Umbilical cord (tissue), 2 donors: ENCODE results near the gene KANSL2. TPM values are rescaled to one million over a fixed set of nuclear protein-coding genes. Genes with fewer than 3 reads are reported as not detected.
"Not testable (repeated sequence)": the region's sequence is repeated elsewhere in the genome, so short reads cannot be mapped to it uniquely, and the experiment has no call there.

ENCODE experiments used
- DNase-seq: peaks from one replicate; pipeline ENCODE4 v3.0.0-alpha.2; 2015; ENCODE audit warnings: low spot score
- total RNA-seq: library from RNA; depleted of rRNA; stranded (reverse); fragments of >200 nt; gene quantifications from one replicate; pipeline ENCODE4 v1.2.3, GENCODE V29; 2014; ENCODE audit warnings: low replicate concordance; ENCODE audit not compliant: insufficient read depth

The KANSL2 gene
- total RNA-seq, 1 donor from 2014 or later: 64.3 TPM

DNA sequence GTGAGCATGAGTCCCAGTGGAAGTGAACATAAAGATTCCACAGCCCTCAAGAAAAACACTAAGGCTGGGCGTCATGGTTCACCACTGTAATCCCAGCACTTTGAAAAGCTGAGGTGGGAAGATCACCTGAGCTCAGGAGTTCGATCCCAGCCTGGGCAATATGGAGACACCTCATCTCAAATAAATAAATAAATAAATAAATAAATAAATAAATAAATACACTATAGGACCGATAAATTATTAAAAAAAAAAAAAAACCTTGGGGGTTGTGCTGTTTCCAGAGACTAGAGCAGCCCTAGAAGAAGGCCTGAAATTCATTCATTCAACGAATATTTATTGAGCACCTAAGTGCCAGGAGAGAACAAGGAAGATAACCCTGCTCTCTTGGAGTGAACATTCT, 1.5 kb upstream of the KANSL2 start:
- DNase-seq: no peak

DNA sequence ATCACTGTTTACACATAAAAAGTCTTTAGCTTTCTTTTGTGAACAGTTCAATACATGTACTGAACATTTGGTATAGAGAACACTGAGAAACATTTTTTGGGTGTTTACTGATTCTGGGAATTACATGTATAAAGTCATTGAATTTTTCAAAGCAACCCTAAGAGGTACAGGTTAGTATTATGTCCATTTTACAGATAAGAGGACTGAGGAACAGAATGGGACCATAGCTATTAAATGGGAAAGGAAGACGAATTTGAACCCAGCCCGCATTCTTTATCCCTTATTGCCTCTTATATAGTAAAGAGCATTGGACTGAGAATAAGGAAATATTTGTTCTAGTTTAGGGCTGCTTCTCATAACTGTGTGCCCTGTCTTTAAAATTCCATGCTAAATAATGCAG, 889 bp upstream of the KANSL2 start:
- no peak for DNase-seq

DNA sequence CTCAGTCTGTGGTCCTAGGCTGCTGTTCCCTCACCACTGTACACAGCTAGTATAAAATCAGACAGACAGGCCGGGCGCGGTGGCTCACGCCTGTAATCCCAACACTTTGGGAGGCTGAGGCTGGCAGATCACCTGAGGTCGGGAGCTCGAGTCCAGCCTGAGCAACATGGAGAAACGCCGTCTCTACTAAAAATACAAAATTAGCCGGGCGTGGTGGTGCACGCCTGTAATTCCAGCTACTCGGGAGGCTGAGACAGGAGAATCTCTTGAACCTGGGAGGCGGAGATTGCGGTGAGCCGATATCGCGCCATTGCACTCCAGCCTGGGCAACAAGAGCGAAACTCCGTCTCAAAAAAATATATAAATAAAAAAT, 481 bp upstream of the KANSL2 start:
- not testable (repeated sequence) for DNase-seq

DNA sequence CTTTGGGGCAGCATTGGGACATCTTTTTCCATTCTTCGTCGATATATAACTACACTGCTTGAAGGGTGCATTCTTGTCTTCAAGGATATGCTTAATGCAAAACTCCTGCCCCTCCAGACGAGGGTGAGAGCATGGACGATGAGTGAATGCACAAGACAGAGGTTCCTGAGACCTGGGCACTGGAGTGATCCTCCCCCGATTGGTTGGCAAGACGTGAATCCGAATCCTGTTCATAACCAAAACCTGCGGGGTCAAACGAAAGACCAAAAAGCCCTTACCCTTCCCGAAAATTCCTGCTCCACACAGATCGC, 684 bp downstream of the KANSL2 start:
- DNase-seq: no peak

DNA sequence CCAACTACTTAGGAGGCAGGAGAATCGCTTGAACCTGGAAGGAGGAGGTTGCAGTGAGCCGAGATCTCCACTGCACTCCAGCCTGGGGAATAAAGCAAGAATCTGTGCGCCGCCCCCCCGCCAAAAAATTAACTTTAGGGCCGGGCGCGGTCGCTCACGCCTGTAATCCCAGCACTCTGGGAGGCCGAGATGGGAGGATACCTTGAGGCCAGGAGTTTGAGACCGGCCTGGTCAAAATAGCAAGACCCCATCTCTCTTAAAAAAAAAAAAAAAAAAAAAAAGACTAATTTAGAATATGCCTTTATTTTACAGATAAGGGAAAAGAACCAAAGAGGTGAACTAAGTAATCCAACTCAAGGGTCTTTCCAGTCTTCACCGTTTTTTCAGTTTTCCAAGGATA, 1.2 kb downstream of the KANSL2 start:
- DNase-seq: no peak

DNA sequence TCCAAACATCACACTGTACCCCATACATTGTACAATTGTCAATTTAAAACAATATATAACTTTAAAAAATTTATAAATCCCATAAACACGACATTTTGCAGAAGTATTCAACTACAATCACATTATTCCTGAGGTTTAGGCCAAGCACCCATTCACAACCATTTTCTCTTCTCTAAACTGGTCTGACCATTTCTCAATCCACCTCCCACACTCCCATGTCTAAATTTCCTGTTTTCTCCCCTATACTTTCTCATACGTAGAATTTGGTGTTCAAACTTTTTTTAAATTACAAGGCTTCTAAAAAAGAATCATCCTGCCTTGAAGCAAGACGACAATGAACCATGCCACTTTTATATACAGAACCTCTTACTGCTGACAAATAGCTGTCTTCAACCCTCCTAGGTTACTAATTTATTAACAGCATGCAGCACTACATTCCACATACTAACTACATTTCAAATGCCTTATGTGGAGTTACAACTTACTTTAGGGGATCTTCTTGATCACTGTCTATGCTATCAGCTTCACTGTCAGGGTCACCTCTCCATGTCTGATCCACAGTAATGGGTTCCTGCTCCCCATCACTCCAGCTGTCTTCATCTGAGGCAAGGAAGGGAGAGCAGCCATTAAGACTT, 3.4 kb downstream of the KANSL2 start:
- no peak for DNase-seq

DNA sequence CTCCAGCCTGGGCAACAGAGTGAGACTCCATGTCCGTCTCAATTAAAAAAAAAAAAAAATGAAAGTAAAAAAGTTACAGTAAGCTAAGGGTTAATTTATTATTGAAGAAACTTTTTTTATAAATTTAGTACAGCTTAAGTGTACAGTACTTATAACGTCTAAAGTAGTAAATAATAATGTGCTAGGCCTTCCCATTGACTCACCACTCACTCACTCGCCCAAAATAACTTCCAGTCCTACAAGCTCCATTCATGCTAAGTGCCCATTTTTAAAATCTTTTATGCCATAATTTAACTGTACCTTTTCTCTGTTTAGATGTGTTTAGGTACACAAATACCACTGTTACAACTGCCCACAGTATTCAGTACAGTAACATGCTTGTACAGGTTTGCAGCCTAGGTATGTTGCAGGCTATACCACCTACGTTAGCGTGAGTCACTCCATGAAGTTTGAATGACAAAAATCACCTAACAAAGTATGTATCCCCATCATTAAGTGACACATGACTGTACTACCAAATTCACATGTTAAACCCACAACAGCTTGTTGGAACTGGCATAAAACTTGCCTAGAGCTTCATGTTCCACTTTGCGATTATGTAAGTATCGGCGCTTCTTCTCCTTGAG, 10.7 kb downstream of the KANSL2 start:
- no peak for DNase-seq

DNA sequence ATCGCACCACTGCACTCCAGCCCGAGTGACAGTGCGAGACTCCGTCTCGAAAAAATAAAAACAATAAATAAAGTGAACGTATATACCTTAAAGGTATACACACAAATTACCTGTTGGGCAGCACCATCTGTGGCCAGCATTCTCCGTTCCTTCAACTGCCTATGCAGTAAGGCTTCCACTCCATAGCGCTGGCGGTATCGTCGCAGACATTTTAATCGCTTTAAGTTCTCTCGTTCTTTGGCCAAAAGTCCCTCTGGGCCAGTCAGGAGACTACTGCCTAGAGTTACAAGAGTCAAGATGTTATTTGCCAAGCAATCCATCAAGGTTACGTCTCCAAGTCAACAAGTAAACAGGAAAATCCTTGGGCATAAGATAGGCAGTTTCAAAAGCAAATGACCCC, 13.0 kb downstream of the KANSL2 start:
- no peak for DNase-seq

DNA sequence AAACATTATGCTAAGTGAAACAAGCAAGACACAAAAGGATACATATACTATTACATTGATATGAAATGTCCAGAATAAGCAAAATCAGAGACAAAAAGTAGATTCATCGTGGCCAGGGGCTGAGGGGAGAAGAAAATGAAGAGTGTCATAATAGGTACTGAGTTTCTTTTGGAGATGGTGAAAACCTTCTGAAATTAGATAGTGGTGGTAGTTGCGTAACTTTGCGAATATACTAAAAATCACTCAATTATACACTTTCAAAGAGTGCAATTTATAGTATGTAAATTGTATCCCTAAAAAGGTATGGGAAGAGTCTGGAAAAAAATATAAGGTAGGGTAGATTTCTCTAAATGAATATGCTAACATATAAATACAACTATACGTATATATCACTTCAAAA, 22.2 kb downstream of the KANSL2 start:
- DNase-seq: no peak

DNA sequence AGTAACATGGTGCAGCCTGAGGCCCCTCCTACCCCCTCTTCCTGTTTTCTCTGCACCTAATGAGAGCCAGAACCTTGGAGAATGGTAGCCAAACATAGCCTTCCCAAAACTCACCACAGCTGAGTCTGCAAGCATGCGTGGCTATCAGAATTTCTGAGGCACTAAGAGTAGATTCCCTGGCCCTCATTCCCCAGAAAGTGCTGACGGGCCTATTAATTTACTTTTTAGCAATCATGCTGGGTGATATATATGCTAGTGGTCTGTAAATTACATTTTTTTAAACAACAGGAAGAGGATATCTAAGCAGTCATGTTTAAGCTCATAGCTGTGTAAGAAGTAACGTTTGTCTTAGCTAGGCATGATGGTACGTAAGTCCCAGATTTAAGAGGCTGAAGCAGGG, 30.4 kb downstream of the KANSL2 start:
- no peak for DNase-seq

DNA sequence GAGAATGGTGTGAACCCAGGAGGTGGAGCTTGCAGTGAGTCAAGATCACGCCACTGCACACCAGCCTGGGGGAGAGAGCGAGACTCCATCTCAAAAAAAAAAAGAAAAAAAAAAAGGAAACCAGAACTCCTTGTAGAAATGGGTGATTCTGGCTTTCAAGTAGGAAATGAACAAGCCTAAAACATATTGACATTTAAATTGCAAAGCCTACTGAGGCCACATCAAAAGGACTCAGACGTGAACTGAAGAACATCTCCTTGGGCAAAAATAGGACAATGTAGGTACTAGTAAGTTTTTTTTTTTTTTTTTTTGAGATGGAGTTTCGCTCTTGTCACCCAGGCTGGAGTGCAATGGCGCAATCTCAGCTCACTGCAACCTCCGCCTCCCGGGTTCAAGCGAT, 36.7 kb downstream of the KANSL2 start:
- not testable (repeated sequence) for DNase-seq

DNA sequence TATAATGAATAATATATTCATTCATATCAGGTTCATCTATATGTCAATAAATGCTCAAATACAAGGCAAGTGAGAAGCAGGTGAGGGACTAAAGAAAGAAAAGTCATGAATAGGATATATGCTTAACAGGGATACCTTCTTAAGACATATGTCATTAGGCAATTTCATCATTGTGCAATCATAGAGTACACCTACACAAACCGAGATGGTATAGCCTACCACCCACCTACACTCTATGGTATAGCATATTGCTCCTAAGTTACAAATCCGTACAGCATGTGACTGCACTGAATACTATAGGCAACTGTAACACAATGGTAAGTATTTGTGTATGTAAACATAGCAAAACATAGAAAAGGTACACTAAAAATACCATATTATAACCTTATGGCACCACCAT, 39.0 kb downstream of the KANSL2 start:
- DNase-seq: no peak

DNA sequence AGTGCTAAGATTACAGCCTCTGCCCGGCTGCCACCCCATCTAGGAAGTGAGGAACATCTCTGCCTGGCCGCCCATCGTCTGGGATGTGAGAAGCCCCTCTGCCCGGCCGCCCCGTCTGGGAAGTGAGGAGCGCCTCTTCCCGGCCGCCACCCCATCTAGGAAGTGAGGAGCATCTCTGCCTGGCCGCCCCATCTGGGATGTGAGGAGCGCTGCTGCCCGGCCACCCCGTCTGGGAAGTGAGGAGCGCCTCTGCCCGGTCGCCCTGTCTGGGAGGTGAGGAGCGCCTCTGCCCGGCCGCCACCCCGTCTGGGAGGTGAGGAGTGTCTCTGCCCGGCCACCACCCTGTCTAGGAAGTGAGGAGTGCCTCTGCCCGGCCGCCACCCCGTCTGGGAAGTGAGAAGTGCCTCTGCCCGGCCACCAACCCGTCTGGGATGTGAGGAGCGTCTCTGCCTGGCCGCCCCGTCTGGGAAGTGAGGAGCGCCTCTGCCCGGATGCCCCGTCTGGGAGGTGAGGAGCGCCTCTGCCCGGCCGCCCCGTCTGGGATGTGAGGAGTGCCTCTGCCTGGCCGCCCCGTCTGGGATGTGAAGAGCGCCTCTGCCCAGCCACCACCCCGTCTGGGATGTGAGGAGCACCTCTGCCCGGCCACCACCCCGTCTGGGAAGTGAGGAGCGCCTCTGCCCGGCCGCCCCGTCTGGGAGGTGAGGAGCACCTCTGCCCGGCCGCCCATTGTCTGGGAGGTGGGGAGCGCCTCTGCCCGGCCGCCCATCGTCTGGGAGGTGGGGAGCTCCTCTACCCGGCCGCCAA, 40.1 kb downstream of the KANSL2 start:
- not testable (repeated sequence) for DNase-seq

DNA sequence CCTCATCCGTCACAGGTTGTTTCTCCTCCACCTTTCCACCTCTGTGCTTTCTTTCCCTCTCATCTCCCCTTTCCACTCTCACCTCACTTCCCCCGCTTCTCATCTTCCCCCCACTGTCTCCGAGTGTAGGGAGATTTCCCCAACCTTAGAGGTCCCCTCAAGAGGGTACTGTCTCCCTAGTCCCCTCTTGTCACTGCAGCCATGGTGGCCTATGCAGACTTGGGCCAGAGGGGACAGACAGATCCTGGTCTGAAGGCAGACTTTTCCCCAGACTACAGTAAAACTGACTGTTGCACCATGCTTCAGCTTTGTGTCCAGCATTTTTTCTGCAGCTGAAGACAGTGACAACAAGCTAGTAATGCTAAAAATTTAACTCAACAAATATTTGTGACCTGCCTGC, 41.2 kb downstream of the KANSL2 start:
- DNase-seq: no peak

DNA sequence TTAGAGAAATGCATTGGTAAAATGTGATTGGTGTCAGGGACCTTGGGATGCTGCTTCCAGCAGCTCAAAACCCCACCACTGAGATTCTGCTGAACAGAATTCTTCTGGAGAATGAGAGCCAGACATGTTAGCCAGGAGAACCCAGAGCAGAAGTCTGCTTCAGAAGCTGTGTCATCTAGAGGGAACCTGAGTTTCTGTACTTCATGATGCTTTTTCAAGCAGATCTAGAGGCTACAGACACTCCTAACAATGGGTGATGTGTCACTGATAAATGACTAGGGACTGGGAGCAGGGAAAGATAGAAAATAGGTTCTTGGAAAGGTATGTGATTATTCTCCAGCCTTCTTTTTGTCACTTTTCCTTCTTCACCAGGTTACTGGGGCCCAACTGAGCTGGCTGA, 41.6 kb downstream of the KANSL2 start:
- DNase-seq: no peak

DNA sequence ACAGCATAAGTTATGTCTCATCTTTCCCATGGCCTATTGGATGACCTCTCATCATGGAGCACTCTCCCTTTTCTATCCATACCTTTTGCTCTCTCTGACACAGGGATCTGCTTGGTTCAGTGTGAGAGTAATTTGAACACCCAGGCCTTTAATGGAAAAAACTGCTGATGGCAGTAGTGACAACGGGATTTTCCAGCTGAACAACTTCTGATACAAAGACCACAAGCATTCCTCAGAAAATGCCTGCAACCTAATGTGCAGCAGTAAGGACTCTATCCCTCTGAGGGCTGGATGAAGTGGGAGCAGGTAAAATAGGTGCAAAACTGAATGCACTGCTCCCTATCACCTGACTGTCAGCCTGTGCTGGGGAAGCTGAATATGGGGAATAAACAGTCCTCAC, 51.0 kb downstream of the KANSL2 start:
- DNase-seq: no peak

DNA sequence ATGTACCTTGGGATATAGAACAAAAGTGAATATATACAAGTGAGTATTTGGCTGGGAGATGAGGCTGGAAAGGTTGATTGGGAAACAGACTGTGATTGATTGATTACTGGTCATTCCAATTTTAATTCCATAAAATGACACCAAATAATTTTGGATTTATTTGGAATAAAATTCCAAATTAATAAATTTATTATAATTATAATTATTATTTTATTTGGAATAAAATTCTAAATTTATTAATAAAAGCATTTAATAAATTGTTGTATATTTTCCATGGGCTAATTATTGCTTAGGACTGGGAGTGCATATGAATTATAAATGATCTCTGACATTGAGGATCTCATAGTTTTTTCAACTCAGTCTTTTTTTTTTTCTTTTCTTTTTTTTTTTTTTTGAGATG, 51.7 kb downstream of the KANSL2 start:
- no peak for DNase-seq

DNA sequence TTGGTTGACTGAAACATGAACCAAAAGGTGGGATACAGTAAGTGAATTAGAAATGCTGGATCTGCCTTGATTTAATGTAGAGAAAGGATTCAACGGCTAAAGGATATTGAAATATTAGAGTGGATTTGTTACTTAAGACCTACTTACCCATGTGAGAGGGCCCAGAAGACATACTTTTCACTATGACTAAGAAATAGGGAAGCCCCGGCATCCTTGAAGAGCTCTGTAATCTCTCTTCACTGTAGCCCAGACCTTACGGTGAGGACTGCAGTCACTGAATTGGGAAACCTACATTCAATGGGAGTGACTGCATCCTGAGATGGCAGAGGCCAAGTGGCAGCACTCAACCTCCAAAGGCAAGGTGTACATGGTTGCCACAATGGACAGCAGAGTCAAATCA, 52.5 kb downstream of the KANSL2 start:
- DNase-seq: no peak

DNA sequence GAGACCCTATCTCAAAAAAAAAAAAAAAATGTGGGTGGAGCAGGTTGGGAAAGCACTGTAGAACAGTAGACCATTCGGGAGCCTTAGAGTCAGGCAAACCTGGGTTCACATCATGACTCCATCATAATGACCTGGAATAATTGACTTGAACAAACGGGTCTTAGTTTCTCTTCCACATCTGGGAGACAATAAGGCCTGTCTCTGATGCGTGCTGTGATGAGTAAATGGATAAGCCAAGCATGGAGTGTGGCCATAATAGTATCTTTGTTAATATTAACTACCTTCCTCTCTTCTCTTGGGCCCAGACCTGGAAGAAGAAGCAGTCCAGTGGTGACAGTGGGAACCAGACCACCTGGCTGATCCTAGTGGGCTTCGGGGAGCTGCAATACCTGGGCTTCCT, 54.5 kb downstream of the KANSL2 start:
- DNase-seq: no peak

DNA sequence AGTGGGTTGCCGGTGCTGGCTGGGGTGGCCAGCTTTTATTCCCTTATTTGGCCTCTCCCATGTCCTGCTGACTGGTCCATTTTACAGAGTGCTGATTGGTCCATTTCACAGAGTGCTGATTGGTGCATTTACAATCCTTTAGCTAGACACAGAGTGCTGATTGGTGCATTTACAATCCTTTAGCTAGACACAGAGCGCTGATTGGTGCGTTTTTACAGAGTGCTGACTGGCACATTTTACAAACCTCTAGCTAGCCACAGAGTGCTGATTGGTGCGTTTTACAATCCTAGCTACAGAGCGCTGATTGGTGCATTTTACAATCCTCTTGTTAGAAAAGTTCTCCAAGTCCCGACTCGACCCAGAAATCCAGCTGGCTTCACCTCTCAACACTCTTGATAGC, 59.0 kb downstream of the KANSL2 start:
- DNase-seq: not testable (repeated sequence)

DNA sequence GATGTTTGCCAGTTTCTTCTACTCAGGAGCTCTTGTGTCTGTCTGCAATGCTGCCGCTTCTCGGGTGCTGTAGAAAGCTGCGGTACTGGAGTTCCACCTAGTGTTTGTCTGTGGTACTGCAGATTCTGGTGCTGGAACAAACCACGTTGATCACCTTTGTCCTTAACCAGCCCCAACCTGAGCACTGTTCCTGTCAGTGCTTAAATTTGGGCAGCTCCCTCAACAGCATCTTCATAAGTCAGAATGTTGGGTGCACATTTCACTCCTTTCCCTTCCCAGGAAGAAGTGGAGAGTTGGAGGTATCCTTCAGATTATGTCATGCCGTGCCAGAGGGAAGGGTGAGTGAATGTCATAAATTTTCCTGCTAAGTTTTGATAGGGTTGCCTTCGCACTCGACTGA, 63.5 kb downstream of the KANSL2 start:
- DNase-seq: peak; percentile 80

DNA sequence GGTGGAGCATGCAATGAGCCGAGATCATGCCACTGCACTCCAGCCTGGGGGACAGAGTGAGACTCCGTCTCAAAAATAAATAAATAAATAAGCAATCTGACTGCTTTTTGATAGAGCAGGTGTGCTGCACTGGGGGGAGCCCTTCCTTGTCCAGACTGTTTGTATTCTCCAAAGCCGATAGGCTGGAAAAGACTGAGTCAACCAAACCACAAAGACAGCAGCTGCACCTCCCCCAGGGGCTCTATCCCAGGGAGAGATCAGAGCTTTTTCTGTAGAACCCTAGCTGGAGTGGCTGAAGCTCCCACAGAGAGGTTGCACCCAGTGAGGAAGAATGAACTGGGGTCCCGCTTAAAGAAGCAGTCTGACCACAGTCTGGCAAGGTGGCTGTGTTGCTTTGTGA, 66.4 kb downstream of the KANSL2 start:
- DNase-seq: no peak

DNA sequence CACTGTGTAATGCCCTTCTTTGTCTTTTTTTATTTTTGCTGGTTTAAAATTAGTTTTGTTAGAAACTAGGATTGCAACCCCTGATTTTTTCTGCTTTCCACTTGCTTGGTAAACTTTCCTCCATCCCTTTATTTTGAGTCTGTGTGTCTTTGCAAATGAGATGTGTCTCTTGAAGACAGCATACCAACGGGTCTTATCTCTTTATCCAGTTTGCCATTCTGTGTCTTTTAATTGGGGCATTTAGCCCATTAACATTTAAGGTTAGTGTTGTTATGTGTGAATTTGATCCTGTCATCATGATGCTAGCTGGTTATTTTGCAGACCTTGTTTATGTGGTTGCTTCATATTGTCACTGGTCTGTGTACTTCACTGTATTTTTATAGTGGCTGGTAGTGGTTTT, 68.7 kb downstream of the KANSL2 start:
- no peak for DNase-seq
